ENCODE measurements around the gene MAD1L1.

- TF ChIP-seq, protein P1, sequence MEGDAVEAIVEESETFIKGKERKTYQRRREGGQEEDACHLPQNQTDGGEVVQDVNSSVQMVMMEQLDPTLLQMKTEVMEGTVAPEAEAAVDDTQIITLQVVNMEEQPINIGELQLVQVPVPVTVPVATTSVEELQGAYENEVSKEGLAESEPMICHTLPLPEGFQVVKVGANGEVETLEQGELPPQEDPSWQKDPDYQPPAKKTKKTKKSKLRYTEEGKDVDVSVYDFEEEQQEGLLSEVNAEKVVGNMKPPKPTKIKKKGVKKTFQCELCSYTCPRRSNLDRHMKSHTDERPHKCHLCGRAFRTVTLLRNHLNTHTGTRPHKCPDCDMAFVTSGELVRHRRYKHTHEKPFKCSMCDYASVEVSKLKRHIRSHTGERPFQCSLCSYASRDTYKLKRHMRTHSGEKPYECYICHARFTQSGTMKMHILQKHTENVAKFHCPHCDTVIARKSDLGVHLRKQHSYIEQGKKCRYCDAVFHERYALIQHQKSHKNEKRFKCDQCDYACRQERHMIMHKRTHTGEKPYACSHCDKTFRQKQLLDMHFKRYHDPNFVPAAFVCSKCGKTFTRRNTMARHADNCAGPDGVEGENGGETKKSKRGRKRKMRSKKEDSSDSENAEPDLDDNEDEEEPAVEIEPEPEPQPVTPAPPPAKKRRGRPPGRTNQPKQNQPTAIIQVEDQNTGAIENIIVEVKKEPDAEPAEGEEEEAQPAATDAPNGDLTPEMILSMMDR (IDR thresholded peaks at IDR 0.05): no peak
- no peak for TF ChIP-seq POLR2A (IDR thresholded peaks at IDR 0.05)
Observed at GRCh38 chr7:1925973-1926907, 306.5 kb downstream of the MAD1L1 start.
